K562 (cell line): ENCODE data around the gene RER1. TPM values are rescaled to one million over a fixed set of nuclear protein-coding genes. Genes with fewer than 3 reads are reported as not detected.

ENCODE experiments used
- MCM5 ChIP-seq: fragments of 450-650 bp; IDR thresholded peaks from 2 replicates; pipeline ENCODE4 v1.6.1; 2016; ENCODE audit warnings: low read depth
- RB1 ChIP-seq: fragments of 450-650 bp; IDR thresholded peaks from 2 replicates; pipeline ENCODE4 v1.6.1; 2017; ENCODE audit warnings: low read depth, mild to moderate bottlenecking
- ZFP30 ChIP-seq: fragments of 250-450 bp; sonication (Bioruptor Pico); IDR thresholded peaks from 2 replicates; pipeline ENCODE4 v1.8.0; 2022; ENCODE audit warnings: moderate library complexity, mild to moderate bottlenecking, inconsistent platforms, borderline replicate concordance
- polyA plus RNA-seq, 8 experiments: library from polyadenylated mRNA; depleted of rRNA in 4 of 8; stranded (reverse) in 5 of 8; unstranded in 3 of 8; fragments of >200 nt; fragmentation: Nextera tagmentation in 2 of 8; fragmentation: Illumina TruSeq in 1 of 8; extraction: Ambion mirVana in 2 of 8; extraction: Trizol in 1 of 8; gene quantifications; 2 replicates each; pipeline versions ENCODE4 v1.2.1 to v1.2.3, GENCODE V29; 2011 to 2014; ENCODE audit warnings: inconsistent platforms in 1 of 8, missing spikeins in 1 of 8
- total RNA-seq, 7 experiments: library from RNA; depleted of rRNA in 6 of 7; stranded (reverse); fragments of >200 nt in 6 of 7; fragmentation: Illumina TruSeq in 2 of 7; extraction: Trizol in 2 of 7; gene quantifications; 2 replicates each; pipeline versions ENCODE4 v1.2.1 to v1.2.3, GENCODE V29; 2011 to 2021; ENCODE audit warnings: low replicate concordance in 1 of 7
- TF ChIP-seq, protein P1 (sequence below): fragments of 250-450 bp; sonication (Bioruptor Pico); IDR thresholded peaks from 2 replicates; pipeline ENCODE4 v1.4.0; 2020; ENCODE audit warnings: borderline replicate concordance
- TF ChIP-seq, protein P2 (sequence below): sonication (generic); formaldehyde crosslinking; IDR thresholded peaks from 2 replicates; pipeline ENCODE4 v1.8.0; 2022; ENCODE audit warnings: mild to moderate bottlenecking, missing genetic modification reagents

RER1 gene
- total and polyA plus RNA-seq, 9 of the 15 experiments (the other 6 are each of a cell fraction or from before 2014, with no cell fraction given): 19.6 to 354 (median 183) TPM

DNA sequence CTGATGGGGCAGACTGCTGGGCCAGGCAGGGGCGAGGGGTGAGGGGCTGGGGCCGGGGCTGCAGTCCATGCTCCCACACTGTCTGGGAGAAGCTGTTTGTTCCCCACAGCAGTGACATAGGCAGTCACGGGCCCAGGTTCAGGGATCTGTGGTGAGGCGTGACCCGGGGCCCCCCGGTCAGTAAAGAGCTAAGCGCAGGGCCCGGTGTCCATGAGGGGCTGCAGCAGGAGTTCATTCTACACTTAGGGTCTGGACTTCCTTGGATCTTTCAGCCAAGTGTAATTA, 16.3 kb downstream of the RER1 start (continued):
- no peak for TF ChIP-seq RB1
- TF ChIP-seq ZFP30 (CRISPR knock-in tag): no peak
- TF ChIP-seq, protein P1, sequence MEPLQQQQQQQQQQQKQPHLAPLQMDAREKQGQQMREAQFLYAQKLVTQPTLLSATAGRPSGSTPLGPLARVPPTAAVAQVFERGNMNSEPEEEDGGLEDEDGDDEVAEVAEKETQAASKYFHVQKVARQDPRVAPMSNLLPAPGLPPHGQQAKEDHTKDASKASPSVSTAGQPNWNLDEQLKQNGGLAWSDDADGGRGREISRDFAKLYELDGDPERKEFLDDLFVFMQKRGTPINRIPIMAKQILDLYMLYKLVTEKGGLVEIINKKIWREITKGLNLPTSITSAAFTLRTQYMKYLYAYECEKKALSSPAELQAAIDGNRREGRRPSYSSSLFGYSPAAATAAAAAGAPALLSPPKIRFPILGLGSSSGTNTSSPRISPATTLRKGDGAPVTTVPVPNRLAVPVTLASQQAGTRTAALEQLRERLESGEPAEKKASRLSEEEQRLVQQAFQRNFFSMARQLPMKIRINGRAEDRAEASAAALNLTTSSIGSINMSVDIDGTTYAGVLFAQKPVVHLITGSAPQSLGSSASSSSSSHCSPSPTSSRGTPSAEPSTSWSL: no peak
- TF ChIP-seq, protein P2, sequence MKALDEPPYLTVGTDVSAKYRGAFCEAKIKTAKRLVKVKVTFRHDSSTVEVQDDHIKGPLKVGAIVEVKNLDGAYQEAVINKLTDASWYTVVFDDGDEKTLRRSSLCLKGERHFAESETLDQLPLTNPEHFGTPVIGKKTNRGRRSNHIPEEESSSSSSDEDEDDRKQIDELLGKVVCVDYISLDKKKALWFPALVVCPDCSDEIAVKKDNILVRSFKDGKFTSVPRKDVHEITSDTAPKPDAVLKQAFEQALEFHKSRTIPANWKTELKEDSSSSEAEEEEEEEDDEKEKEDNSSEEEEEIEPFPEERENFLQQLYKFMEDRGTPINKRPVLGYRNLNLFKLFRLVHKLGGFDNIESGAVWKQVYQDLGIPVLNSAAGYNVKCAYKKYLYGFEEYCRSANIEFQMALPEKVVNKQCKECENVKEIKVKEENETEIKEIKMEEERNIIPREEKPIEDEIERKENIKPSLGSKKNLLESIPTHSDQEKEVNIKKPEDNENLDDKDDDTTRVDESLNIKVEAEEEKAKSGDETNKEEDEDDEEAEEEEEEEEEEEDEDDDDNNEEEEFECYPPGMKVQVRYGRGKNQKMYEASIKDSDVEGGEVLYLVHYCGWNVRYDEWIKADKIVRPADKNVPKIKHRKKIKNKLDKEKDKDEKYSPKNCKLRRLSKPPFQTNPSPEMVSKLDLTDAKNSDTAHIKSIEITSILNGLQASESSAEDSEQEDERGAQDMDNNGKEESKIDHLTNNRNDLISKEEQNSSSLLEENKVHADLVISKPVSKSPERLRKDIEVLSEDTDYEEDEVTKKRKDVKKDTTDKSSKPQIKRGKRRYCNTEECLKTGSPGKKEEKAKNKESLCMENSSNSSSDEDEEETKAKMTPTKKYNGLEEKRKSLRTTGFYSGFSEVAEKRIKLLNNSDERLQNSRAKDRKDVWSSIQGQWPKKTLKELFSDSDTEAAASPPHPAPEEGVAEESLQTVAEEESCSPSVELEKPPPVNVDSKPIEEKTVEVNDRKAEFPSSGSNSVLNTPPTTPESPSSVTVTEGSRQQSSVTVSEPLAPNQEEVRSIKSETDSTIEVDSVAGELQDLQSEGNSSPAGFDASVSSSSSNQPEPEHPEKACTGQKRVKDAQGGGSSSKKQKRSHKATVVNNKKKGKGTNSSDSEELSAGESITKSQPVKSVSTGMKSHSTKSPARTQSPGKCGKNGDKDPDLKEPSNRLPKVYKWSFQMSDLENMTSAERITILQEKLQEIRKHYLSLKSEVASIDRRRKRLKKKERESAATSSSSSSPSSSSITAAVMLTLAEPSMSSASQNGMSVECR (CRISPR knock-in tag): no peak
- TF ChIP-seq MCM5: no peak
- TF ChIP-seq, all 486 proteins: peak for 0
